ENCODE results near the gene EDC4. TPM values are rescaled to one million over a fixed set of nuclear protein-coding genes. Genes with fewer than 3 reads are reported as not detected.

The EDC4 gene
- total RNA-seq, 1 experiment from 2014 or later = 99.9 TPM

GRCh38 chr16:67844497-67844896 lies 28.4 kb upstream of the EDC4 start:
- peak overlapping the region; percentile 22 for H3K27ac ChIP-seq (ENCODE audit: low read depth, low read length, poor library complexity, severe bottlenecking)
- CTCF ChIA-PET = interaction anchor here (1.9 kb wide), 1 partner anchor 28 kb away, joined by 5 read pairs; no protein-coding TSS in a partner anchor
- intact Hi-C loops (cut with micrococcal nuclease; ENCODE audit: unreplicated experiment) = no loop called here

GRCh38 chr16:67845291-67846062 lies 27.4 kb upstream of the EDC4 start:
- Histone ChIP-seq H3K4me1 (ENCODE audit: insufficient read depth, low read length, poor library complexity, severe bottlenecking) (peaks cover 34% of the 10 kb centered on the region), H3K4me3 (ENCODE audit: low read depth, low read length, poor library complexity, severe bottlenecking) (peak overlapping the region; percentile 92), H3K27ac (ENCODE audit: low read depth, low read length, poor library complexity, severe bottlenecking) (peak overlapping the region; percentile 96), H3K27me3 (replicated peaks; ENCODE audit: insufficient read depth, low read depth, low read length, poor library complexity) (no peaks in the 10 kb centered on the region), H3K36me3 (ENCODE audit: insufficient read depth, low read length, poor library complexity, severe bottlenecking) (no peaks in the 10 kb centered on the region), H3K9me3 (ENCODE audit: low read depth, low read length, poor library complexity, severe bottlenecking) (no peaks in the 10 kb centered on the region)
- ChIA-PET POLR2A (ENCODE audit: low non-redundant PET) (no interaction called here), CTCF (interaction anchor here (1.9 kb wide), 1 partner anchor 29 kb away, joined by 5 read pairs; no protein-coding TSS in a partner anchor)
- intact Hi-C loops (cut with micrococcal nuclease; ENCODE audit: unreplicated experiment) = no loop called here
- DNase-seq (ENCODE audit: low spot score) = no peak
- TSS peak; percentile 77 for BruUV-seq (replicated peaks)
- TF ChIP-seq CTCF (conservative IDR thresholded peaks at IDR 0.05; ENCODE audit: low read depth, low read length) (no peak), EZH2 (IDR thresholded peaks at IDR 0.05; ENCODE audit: borderline replicate concordance, low read depth, low read length, poor library complexity, severe bottlenecking) (no peak)

More at GRCh38 chr16:67844497-67844896, 28.4 kb upstream of the EDC4 start:
- POLR2A ChIA-PET (ENCODE audit: low non-redundant PET) = no interaction called here
- peak overlapping the region; percentile 89 for H3K4me3 ChIP-seq (ENCODE audit: low read depth, low read length, poor library complexity, severe bottlenecking)
- DNase-seq (ENCODE audit: low spot score) = no peak
- no peaks in the 10 kb centered on the region for H3K27me3 ChIP-seq (replicated peaks; ENCODE audit: insufficient read depth, low read depth, low read length, poor library complexity)
- H3K4me1 ChIP-seq (ENCODE audit: insufficient read depth, low read length, poor library complexity, severe bottlenecking) = peaks cover 34% of the 10 kb centered on the region
- TF ChIP-seq EZH2 (IDR thresholded peaks at IDR 0.05; ENCODE audit: borderline replicate concordance, low read depth, low read length, poor library complexity, severe bottlenecking) (no peak), CTCF (conservative IDR thresholded peaks at IDR 0.05; ENCODE audit: low read depth, low read length) (no peak)
- no peaks in the 10 kb centered on the region for H3K9me3 ChIP-seq (ENCODE audit: low read depth, low read length, poor library complexity, severe bottlenecking)
- no peaks in the 10 kb centered on the region for H3K36me3 ChIP-seq (ENCODE audit: insufficient read depth, low read length, poor library complexity, severe bottlenecking)
- BruUV-seq (replicated peaks) = no TSS peak

- no peak for DNase-seq (ENCODE audit: low spot score)
- H3K36me3 ChIP-seq (ENCODE audit: insufficient read depth, low read length, poor library complexity, severe bottlenecking) = no peaks in the 10 kb centered on the region
- H3K27me3 ChIP-seq (replicated peaks; ENCODE audit: insufficient read depth, low read depth, low read length, poor library complexity) = no peaks in the 10 kb centered on the region
- no peaks in the 10 kb centered on the region for H3K9me3 ChIP-seq (ENCODE audit: low read depth, low read length, poor library complexity, severe bottlenecking)
- H3K4me1 ChIP-seq (ENCODE audit: insufficient read depth, low read length, poor library complexity, severe bottlenecking) = peaks cover 34% of the 10 kb centered on the region
- TF ChIP-seq EZH2 (IDR thresholded peaks at IDR 0.05; ENCODE audit: borderline replicate concordance, low read depth, low read length, poor library complexity, severe bottlenecking) = no peak
- no peak for TF ChIP-seq CTCF (conservative IDR thresholded peaks at IDR 0.05; ENCODE audit: low read depth, low read length)
- peak overlapping the region; percentile 92 for H3K4me3 ChIP-seq (ENCODE audit: low read depth, low read length, poor library complexity, severe bottlenecking)
- ChIA-PET POLR2A (ENCODE audit: low non-redundant PET) (no interaction called here), CTCF (interaction anchor here (0.6 to 1.9 kb wide), 2 partner anchors 29 to 89 kb away, joined by 3 to 5 read pairs; no protein-coding TSS in a partner anchor)
- H3K27ac ChIP-seq (ENCODE audit: low read depth, low read length, poor library complexity, severe bottlenecking) = peak overlapping the region; percentile 96
- no TSS peak for BruUV-seq (replicated peaks)
- intact Hi-C loops (cut with micrococcal nuclease; ENCODE audit: unreplicated experiment) = no loop called here
These were observed 26.9 kb upstream of the EDC4 start for GRCh38 chr16:67846063-67846319.

Measured in A673 (cell line).